IPS DF 6.9 (cell line): ENCODE measurements around the gene CDH11.

Experiments
- DNase-seq: peaks from one replicate; pipeline ENCODE4 v3.0.0-alpha.2; 2013; ENCODE audit warnings: low read depth, low spot score
- H3K27ac ChIP-seq: one replicate; pipeline ENCODE4 v1.5.1; 2013; ENCODE audit warnings: low read length, control low read depth
- H3K27me3 ChIP-seq: 2 replicates; pipeline ENCODE4 v1.6.1; 2013; ENCODE audit warnings: mild to moderate bottlenecking, low read length; ENCODE audit not compliant: control insufficient read depth, insufficient read depth
- H3K36me3 ChIP-seq: 2 replicates; pipeline ENCODE4 v1.6.1; 2013; ENCODE audit warnings: low read length; ENCODE audit not compliant: control insufficient read depth, insufficient read depth
- H3K4me1 ChIP-seq: 2 replicates; pipeline ENCODE4 v1.6.1; 2013; ENCODE audit warnings: low read length; ENCODE audit not compliant: control insufficient read depth, insufficient read depth
- H3K4me3 ChIP-seq: 2 replicates; pipeline ENCODE4 v1.5.1; 2013; ENCODE audit warnings: mild to moderate bottlenecking, low read length
- H3K9me3 ChIP-seq: 2 replicates; pipeline ENCODE4 v1.6.1; 2013; ENCODE audit warnings: low read length, inconsistent platforms; ENCODE audit not compliant: control insufficient read depth, insufficient read depth
- WGBS: extraction: QIAGEN DNeasy Blood & Tissue Kit; methylation state at CpG from one replicate; pipeline ENCODE4 v1.1.7; 2013; ENCODE audit warnings: mixed read lengths, missing lambda C conversion rate; ENCODE audit not compliant: insufficient read length, insufficient coverage; 5-methylcytosine and 5-hydroxymethylcytosine counted together

Gene CDH11

DNA sequence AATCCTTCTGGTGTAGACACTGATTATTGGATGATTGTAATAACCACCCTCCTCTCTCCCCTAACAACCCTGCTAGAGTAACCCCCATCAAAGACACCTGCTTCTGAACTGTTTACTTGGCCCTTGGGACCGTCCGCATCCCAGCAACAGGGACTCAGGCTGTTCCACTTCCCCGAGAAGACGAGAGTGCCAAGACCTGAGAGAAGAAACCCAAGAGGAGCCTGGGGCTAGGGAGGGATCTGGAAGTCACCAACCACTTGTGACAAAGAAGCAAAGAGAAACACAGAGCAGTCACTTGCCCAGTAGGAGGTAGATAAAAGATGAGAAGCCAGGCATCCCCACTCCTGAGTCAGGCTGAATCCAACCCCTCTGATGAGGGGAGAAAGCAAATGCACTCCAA, 84.3 kb downstream of the CDH11 start:
- H3K9me3 ChIP-seq = no peaks in the 10 kb centered on the region
- no peak for DNase-seq
- no peaks in the 10 kb centered on the region for H3K36me3 ChIP-seq
- no peaks in the 10 kb centered on the region for H3K27me3 ChIP-seq
- no peaks in the 10 kb centered on the region for H3K4me1 ChIP-seq
- no CpG with 5 or more reads among the region's 4 CpGs for WGBS
- H3K27ac ChIP-seq = no peak overlapping the region
- no peak overlapping the region for H3K4me3 ChIP-seq

DNA sequence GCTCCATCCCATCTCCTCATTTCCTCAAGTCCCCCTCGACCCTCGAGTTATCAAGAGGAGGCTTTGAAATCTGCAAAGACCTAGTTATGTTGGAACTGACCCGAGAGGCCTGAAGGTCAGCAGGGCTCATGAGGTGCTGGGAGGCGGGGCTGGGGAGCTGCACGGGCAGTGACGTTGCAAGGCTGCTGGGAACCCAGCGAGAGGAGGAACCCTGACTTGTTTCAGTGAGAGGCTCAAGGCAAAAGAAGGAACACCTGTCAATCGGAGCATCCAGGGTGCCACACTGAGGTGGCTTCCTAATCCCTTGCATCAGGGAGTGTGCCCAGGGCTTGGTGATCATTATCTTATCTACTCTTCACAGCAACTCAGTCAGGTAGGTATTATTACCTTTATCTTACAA, 86.9 kb downstream of the CDH11 start:
- Histone ChIP-seq H3K27ac (no peak overlapping the region), H3K27me3 (no peaks in the 10 kb centered on the region), H3K4me1 (no peaks in the 10 kb centered on the region), H3K36me3 (no peaks in the 10 kb centered on the region), H3K9me3 (no peaks in the 10 kb centered on the region), H3K4me3 (no peak overlapping the region)
- WGBS = no CpG with 5 or more reads among the region's 8 CpGs
- DNase-seq = no peak

DNA sequence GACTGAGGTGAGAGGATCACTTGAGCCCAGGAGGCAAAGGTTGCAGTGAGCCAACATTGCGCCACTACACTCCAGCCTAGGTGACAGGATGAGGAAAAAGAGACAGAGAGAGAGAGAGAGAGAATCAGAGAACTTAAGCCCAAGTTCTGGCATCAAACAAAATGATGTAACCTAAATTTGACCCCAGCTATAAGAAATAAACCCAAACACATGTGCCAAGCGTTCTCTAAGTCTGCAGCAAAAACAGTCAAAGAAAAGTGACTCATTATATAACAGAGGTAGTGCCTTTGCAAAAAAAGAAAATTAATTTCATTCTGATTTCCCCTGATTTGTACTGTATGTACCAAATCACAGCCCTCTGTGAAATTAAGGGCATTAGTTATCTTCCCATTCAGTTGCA, 89.5 kb downstream of the CDH11 start:
- no CpG with 5 or more reads among the region's 2 CpGs for WGBS
- Histone ChIP-seq H3K4me1 (no peaks in the 10 kb centered on the region), H3K4me3 (no peak overlapping the region), H3K9me3 (no peaks in the 10 kb centered on the region), H3K27me3 (no peaks in the 10 kb centered on the region), H3K36me3 (no peaks in the 10 kb centered on the region), H3K27ac (no peak overlapping the region)
- no peak for DNase-seq

DNA sequence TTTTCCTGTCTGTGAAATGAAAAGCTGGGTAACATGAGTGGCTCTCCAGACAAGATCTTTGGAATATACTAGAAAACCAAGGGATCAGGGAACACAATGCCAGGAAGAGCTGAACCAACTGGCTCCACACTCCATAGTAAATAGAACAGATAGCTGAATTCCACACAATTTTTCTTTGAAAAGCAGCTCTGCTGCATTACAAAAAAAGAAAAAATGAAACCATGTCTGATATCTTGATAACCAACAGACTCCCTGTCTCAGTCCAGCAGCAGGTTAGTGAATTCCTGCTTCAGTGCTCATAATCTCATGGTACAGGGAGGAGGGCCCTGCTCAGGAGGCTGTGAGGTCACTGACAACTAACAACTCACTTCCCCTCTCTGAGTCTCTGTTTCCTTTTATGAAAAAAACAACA, 97.1 kb downstream of the CDH11 start:
- H3K9me3 ChIP-seq = no peaks in the 10 kb centered on the region
- no peak for DNase-seq

DNA sequence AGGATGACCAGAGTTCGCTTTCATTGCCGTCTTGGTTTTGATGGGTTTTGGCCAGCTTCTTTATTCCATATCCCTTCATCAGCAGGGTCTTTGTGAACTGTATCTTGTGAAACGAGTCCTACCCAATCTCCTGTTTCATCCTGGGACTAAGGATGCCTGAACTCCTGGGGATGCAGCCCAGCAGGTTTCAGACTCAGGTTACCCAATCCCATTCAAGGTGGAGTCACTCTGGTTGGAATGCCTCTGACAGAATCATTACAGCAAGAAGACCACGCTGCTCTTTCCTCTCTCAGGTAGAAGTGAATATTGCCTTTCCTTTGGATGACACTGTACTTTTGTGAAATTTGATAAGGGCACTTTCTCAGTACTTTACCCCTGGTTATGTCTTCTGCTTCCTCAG, 98.1 kb downstream of the CDH11 start:
- Histone ChIP-seq H3K4me1 (no peaks in the 10 kb centered on the region), H3K4me3 (no peak overlapping the region), H3K36me3 (no peaks in the 10 kb centered on the region), H3K27me3 (no peaks in the 10 kb centered on the region), H3K27ac (no peak overlapping the region), H3K9me3 (no peaks in the 10 kb centered on the region)
- no CpG with 5 or more reads among the region's 4 CpGs for WGBS
- DNase-seq = no peak

More for the DNA sequence above, 97.1 kb downstream of the CDH11 start:
- no peaks in the 10 kb centered on the region for H3K27me3 ChIP-seq
- H3K4me3 ChIP-seq = no peak overlapping the region
- no peak overlapping the region for H3K27ac ChIP-seq
- no peaks in the 10 kb centered on the region for H3K36me3 ChIP-seq
- no peaks in the 10 kb centered on the region for H3K4me1 ChIP-seq

DNA sequence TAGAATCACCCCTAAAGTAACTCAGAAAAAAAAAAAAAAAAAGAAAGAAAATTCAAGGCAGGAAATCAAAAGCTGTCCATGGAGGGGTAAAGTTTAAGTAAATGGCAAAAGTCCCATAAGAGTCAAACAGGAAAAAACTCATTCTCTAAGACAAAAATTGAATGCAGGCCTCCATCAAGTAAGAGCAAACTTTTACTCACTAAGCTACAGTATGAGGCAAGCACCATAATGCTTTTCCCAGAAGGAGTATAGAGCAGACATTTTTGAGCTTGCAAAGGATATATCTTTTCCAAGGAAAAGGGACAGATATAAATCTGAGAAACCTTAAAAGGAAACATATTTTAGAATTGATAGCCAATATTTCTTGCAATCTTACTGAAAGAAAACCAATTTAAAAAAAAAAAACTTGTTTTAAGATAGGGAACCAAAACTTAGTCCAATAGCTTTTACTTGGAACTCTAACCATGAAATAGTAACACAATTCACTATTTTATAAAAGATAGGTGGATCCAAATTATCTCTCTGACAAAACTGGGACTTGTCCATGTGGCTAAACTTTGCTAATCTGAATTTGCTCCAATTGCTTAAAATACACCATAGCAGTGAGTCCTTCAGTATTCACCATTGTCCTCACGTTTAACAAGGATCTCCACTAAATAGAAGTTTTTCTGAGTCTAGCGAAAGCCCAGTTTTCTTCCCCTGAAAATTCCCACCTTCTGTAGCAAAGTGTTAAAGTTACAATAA, 99.8 kb downstream of the CDH11 start:
- no peaks in the 10 kb centered on the region for H3K4me1 ChIP-seq
- no peaks in the 10 kb centered on the region for H3K36me3 ChIP-seq
- no peaks in the 10 kb centered on the region for H3K27me3 ChIP-seq
- no peaks in the 10 kb centered on the region for H3K9me3 ChIP-seq
- no peak for DNase-seq
- H3K27ac ChIP-seq = no peak overlapping the region
- H3K4me3 ChIP-seq = no peak overlapping the region
- no CpG with 5 or more reads among the region's 2 CpGs for WGBS

DNA sequence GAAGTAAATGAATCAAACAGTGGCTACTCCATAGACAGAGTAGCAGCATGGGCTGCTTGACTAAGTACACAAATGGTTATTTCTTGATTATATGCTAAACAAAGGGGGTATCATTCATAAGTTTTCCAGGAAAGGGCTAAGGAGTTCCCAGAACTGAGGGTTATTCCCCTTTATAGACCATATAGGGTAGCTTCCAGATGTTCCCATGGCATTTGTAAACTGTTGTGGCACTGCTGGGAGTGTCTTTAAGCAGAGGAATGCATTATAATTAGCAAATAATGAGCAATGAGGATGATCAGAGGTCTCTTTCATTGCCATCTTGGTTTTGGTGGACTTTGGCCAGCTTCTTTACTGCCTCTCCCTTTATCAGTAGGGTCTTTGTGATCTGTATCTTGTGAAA, 105.1 kb downstream of the CDH11 start:
- H3K27ac ChIP-seq = no peak overlapping the region
- no peaks in the 10 kb centered on the region for H3K27me3 ChIP-seq
- no peaks in the 10 kb centered on the region for H3K9me3 ChIP-seq
- H3K36me3 ChIP-seq = no peaks in the 10 kb centered on the region
- peaks cover 1% of the 10 kb centered on the region; the same call in 1 of the 2 replicates for H3K4me1 ChIP-seq
- no peak for DNase-seq
- H3K4me3 ChIP-seq = no peak overlapping the region

DNA sequence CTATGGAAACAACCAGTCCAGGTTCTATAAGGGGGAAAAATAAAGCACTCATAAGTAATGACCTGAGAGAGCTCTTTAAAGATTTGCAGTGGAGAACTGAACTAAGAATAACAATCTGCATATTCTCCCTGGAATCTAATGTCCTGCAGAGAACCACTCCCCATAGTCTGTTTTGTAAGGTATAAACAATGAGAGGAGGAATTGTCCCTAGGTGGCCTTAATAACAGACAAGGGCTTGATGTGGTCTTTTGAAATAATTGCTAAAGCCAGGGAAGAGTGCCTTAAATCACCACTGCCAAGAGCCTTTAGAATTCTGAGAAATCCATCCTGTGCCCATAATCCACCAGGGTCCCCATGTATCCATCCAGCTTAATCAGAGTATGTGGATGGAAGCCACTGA, 106.3 kb downstream of the CDH11 start:
- peaks cover 1% of the 10 kb centered on the region; the same call in 1 of the 2 replicates for H3K4me1 ChIP-seq
- H3K9me3 ChIP-seq = no peaks in the 10 kb centered on the region
- no peaks in the 10 kb centered on the region for H3K36me3 ChIP-seq
- no peak overlapping the region for H3K4me3 ChIP-seq
- H3K27me3 ChIP-seq = no peaks in the 10 kb centered on the region
- no peak for DNase-seq
- no peak overlapping the region for H3K27ac ChIP-seq

DNA sequence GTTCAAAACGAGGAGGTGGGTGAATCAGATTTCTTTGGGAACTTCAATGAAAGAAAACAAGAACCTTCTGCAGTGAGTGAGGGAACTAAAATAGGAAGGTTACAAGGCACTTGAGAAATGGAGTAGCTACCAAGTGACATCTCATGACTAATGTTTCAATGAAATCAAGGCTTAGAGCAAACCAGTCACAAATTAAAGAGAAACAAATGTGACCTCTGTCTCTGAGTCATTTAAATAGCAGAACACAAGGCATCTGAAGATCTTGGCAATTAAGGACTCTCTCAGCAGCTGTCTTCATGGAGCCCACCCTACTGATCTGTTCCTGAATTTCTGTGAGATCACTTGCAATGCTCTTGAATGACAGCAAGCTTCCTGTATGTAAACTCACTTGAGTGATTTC, 109.5 kb downstream of the CDH11 start:
- no peak overlapping the region for H3K27ac ChIP-seq
- H3K4me3 ChIP-seq = no peak overlapping the region
- no CpG with 5 or more reads among the region's 1 CpG for WGBS
- no peaks in the 10 kb centered on the region for H3K9me3 ChIP-seq
- H3K36me3 ChIP-seq = no peaks in the 10 kb centered on the region
- no peak for DNase-seq
- peaks cover 1% of the 10 kb centered on the region; the same call in 1 of the 2 replicates for H3K4me1 ChIP-seq
- H3K27me3 ChIP-seq = no peaks in the 10 kb centered on the region

DNA sequence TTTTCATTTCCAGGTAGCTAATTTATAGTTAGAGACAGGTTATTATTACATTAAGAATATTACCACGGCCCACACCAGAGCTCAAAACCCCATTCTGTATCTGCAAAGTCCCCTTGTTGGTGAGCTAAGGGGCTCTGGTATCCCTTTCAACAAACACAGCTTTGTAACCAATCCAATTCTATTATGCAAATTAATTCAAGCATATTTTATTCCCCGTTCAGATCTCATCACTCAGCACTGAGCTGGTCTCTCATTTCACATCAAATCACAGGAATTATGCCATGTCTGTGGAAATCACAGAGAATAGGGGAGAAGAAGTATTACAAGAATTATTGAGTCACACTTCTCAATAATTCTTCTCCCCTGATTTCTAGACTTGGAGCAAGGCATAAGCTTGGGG, 111.7 kb downstream of the CDH11 start:
- Histone ChIP-seq H3K27ac (no peak overlapping the region), H3K36me3 (no peaks in the 10 kb centered on the region), H3K9me3 (no peaks in the 10 kb centered on the region), H3K27me3 (no peaks in the 10 kb centered on the region), H3K4me1 (no peaks in the 10 kb centered on the region), H3K4me3 (no peak overlapping the region)
- no peak for DNase-seq
- no CpG with 5 or more reads among the region's 2 CpGs for WGBS

DNA sequence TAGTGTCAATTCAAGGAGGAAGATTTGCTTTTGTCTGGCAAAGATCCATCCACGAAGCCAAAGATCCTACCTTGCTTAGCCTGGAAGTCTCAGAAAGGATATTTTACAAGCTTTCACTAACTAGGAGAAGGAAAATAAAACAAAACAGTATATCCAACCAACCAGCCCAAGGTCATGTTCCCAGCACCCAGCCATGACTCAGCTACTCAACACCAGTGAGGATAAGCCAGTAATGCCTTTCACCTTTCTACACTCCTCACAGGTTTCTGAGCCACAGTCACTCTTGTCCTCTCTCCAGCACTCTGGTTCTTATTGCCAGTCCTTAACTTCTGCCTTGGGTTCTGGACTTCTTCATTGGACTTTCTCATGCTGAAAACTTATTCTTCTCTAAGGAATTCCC, 116.2 kb downstream of the CDH11 start:
- Histone ChIP-seq H3K27me3 (no peaks in the 10 kb centered on the region), H3K4me3 (no peak overlapping the region), H3K36me3 (no peaks in the 10 kb centered on the region), H3K27ac (no peak overlapping the region), H3K9me3 (no peaks in the 10 kb centered on the region), H3K4me1 (no peaks in the 10 kb centered on the region)
- no peak for DNase-seq
- no CpG with 5 or more reads among the region's 1 CpG for WGBS
